ENCODE data around the gene SPAG16.
"Not testable (repeated sequence)": the region's sequence is repeated elsewhere in the genome, so short reads cannot be mapped to it uniquely, and the experiment has no call there.

Gene SPAG16

DNA sequence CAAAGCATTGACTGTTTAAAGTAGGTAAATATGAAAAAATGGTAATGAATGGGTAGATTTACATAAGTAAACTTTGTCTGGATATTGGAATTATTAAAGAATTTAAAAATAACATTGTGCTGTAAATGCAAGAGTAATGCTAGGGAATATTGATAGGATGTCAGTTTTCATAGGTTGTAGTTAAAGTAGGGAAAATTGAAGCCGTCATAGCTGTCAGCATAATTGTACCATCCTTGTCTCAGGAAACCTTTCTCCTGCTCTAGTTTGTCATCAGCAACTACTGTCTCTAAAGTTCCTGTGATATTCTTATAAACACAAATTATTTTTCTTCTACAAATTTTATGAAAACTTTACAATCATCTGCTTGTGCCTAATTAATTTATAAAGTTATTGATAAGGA lies 10.1 kb upstream of the SPAG16 start:
- DNase-seq, result no peak

DNA sequence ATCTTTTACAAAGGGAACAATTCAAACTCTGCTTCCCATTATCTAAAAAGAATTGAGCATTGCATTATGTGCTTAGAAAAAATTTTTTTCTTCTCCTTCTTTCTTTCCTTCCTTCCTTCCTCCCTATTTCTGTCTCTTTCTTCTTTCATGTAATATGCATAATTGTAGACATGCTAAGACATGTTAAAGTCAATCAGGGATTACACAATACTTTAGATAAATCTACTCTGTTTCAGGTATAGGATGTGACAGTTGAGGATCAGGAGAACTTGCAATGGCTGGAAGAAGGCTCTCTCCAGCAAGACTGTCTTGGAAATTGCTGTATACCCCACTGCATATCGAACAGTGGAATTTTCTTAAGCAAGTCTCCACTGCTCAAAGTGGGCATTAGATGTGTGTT lies 9.0 kb upstream of the SPAG16 start:
- no peak for DNase-seq

DNA sequence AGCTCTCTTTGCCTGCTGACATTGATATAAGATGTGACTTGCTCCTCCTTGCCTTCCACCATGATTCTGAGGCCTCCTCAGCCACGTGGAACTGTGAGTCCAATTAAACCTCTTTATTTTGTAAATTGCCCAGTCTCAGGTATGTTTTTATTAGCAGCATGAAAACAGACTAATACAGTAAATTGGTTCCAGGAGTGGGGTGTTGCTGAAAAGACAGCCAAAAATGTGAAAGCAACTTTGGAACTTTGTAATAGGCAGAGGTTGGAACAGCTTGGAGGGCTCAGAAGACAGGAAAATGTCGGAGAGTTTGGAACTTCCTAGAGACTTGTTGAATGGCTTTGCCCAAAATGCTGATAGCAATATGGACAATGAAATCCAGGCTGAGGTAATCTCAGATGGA lies 7.1 kb upstream of the SPAG16 start:
- DNase-seq, result not testable (repeated sequence)

DNA sequence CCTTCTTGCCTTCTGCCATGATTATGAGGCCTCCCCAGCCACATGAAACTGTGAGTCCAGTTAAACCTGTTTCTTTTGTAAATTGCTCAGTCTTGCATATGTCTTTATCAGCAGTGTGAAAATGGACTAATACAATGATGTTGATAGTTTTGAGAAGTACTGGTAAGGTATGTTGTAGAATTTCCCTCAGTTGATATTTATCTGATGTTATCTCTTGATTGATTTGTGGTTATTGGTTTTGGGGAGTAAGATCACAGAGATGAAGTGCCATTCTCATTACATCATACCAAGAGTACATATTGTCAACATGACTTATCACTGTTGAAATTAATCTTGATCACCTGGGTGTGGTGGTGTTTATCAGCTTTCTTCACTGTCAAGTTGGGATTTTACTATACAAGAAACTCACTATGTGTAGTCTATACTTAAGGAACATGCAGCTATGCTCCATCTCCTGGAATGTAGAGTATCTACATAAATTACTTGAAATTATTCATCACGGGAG lies 5.1 kb upstream of the SPAG16 start:
- no peak for DNase-seq

DNA sequence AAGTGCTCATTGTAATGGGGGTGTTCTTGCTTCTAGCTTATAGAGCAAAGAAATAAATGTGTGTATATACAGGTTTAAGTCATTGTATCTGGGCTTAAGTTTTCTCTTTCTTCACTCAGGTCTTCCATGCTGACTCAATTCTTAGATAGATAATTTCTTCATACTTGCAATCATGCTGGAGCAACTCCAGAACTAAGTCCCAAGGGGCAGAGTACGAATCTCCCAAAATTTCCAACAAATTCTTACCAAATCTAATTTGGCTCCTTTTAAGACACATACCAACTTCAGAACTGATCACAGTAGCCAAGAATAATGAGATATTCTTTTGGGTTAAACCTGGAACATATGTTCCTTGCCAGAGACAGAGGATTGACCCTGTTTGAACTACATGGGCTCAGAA lies 4.3 kb upstream of the SPAG16 start:
- DNase-seq, result no peak

DNA sequence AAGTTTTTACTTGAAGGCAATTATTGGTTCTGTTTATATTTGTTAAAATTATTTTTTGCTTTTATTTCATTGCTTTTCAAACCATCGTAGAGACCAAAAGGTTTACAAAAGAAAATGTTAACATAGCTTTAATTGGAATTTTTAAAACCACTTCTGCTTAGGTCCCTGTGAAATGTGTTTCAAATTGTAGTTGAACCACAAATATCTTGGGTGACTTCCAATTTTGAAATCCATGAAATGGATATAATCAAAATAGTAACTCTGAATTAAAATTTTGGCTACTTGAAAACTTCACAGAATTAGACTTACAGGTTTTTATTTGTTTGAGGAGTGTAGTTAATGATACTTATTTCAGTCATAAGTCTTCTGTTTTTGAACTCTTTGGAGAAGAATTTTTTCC lies 3.1 kb upstream of the SPAG16 start:
- no peak for DNase-seq

DNA sequence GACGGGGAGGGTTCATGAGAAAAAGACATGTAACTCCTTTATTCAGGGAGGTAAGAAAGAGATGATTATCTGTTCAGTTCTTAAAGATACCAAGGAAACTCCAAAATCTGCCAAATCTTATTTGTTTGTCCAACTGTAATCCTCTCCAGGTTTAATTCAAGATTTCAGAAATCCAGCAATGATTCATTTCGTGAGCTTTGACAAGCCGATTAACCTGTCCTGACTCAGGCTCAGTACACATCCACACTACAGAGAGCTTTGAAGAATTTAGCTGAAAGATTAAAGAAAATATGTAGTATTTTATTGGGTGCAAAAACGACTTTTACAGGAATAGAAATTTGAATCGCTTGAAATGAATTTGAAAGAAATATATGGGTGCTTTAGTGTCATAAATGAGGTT lies 1.1 kb downstream of the SPAG16 start:
- DNase-seq, result no peak

DNA sequence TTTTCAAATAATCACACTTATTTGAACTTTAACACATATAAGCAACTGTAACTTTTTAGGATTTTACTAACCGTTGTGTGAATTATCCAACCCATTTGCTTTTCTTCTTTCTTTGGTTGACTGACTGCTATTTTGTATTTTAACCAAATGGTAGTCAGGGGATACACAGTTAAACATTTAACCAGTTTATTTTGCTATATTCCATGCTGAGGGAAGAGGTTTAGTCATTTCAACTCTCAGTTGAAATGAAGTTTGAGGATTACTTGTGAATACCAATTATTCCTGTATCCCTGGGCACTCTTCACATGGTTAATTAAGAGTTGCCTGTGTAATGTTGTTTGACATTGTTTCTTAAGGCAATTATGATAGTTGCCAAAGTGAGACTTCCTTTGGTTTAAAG lies 1.9 kb downstream of the SPAG16 start:
- no peak for DNase-seq

DNA sequence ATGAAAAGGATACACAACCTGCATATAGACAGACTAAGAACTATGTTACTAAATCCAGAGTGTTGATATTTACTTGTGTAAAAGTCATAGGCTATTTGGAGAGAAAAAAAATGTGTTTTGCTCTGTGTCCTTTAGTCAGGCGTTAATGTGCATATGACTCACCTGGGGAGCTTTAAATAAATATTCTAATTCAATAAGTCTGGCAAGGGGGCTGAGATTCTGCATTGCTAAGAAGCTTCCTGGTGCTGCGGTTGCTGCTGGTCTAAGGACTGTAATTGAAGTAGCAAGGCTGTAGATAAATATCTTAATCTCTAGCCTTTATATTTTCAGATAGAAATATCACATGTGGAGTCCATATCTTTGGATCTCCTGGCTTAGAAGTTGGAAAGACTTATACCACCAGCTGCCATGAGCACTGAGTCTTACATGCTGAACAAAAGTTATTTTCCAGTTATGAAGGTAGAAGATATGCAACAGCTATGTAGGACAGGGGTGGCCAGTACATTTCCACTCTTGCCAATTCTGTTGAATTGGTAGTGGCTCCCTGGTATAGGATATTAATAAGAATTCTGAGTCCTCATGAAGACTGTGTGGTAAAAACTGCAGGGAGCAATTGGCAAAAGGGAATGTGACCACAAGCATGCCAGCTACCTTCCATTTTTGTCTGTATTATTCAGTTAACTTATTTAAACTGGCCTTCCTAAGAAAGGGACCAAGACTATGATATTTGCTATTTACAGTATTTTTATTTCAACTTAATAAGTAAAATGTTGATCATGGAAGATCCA lies 4.8 kb downstream of the SPAG16 start:
- no peak for DNase-seq

DNA sequence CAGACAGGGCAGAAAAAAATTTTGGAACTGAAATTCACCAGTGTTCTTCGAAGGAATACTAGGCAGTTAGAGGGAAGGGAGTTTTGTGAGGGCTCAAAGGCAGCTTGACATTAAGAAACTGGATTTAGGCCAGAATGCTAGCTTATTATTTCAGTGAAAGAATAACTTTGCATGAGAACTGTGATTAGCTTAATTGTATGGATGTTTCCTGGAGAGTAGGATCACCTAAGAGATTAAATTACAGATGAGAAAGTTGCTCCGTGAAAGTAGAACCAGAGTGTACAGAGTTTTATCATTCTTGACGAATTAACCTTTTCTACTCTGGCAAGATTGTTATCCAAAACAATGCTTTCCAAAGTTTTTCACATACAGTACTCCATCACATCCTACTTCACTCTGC lies 6.2 kb downstream of the SPAG16 start:
- no peak for DNase-seq

DNA sequence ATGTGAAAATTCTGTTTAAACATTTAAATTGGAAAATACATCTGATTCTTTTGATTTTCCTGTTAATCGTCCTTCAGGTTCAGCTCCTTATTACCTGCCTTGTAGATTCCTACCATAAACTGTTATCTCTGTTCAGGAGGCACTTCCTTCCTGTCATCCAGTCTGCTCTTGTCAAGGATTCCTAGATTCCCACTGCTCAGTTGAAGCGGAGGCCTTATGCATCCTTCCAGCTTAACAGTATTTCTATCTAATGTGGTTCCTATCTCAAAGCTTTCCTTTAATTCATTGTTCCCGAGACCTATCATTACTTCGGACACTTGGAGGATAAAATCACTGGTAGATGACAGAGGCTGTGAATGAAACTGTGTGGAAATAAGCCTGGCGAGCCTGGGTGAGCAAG lies 12.0 kb downstream of the SPAG16 start:
- no peak for DNase-seq

DNA sequence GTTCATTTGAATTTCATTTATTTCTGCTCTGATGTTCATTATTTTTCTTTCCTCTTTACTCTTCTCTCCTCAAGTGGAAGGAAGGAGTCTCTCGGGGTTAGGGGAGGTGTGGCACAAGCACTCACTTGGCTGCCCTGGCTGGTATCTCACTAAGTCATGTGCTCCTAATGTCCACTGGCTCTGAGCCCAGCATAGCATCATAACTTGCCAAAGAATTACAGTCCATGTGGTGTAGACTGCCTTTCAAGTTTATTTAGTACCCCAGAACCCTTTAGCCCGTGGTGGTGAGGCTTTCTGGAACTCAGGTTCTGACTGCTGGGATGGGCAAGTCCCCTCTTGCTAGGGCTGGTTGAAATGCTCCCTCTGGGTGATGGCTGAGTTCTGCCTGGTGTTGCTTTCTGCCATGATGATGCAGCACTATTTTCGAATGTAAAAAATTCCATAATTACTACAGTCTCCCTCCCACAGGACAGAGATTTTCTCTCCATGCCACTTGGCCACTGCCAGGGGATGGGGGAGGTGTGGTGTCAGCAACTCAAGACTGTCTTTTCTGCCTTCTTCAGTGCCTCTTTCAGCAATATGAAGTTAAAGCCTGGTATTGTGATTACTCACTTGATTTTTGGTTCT lies 22.2 kb downstream of the SPAG16 start:
- no peak for DNase-seq

DNA sequence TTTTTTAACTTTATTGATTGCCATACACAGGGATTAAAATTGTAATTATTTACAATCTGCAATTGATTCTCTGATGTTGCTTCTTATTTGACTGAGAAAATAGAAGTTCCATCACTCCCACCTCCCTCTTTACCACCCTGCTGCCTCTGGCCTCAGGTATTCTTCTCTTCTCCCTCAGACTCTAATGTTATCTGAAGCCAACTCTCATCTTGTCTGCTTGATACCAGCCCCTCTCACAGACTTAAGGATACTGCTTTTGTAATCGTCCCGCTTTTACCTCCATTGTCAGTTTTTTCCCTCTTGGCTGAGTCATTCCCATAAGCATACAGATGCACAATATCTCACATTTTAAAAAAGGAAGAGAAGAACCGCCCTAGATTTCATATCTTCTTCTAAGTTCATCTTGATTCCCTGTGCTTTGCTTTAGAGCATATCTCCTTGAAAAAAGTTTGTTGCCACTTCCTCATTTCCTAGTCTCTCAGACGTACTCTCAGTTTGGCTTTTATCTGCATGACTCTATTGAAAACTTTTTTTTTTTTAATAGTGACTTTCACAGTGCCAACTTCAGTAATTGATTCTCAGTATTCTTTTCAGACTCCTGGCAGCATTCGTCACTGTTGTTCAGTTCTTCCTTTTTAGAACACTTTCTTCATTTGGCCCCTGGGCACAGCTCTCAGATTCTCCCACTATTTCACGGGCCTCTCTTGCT lies 31.1 kb downstream of the SPAG16 start:
- DNase-seq, result no peak

DNA sequence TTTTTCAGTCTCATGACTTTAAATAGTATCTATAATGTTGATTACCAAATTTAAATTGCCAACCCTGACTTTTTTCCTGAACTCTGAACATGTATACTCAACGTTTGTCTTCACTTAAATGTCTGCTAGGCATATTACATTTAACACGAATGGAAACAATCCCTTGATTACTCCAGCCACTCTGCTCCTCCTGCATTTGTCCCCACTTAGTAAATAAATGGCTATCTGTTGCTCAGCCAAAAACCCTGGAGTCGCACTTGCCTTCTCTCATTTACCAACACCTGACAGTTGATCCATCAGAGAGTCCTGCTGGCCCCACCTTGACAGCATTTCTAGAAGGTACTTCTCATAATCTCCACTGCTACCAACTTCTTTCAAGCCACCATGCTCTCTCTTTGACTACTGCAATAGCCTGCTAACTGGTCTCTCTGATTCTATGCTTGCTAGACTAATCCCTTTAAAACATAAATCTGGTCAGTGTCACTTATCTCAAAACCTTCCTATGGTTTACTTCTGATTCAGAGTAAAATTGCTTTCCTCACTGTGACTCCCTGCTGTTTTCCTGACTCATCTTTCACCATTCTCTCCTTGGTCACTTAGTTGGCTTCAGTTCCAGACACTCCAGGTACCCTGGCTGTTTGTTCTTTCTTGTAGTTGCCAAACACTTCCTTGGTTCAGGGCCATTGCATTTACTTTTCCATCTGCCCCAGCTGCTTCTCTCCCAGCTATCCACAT lies 31.9 kb downstream of the SPAG16 start:
- no peak for DNase-seq

DNA sequence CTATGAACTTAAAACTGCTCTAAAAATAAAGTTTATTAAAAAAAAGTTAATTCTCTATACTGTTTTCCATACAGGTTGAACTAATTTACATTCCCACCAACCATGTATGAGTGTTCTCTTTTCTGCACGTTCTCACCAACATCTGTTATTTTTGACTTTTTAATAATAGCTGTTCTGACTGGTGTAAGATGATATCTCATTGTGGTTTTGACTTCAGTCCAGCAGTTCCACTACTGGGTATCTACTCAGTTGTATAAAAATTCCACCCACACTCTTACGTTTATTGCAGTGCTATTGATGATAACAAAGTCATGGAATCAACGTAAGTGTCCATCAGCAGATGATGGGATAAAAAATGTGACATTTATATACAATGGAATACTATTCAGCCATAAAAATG lies 33.7 kb downstream of the SPAG16 start:
- DNase-seq, result no peak

DNA sequence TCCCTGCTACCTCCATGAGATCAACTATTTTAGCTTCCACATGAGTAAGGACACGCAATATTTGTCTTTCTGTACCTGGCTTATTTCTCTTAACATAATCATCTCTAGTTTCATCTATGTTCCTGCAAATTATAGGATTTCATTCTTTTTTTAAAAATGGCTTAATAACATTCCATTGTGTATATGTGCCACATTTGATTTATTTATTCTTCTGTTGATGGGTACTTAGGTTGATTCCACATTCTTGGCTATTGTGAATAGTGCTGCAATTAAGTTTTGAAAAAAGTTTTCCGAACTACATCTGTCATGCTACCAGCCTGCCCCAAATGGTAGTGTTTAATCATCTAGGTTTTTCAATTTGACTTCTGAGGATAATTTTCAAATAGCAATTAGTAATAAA lies 36.3 kb downstream of the SPAG16 start:
- no peak for DNase-seq

DNA sequence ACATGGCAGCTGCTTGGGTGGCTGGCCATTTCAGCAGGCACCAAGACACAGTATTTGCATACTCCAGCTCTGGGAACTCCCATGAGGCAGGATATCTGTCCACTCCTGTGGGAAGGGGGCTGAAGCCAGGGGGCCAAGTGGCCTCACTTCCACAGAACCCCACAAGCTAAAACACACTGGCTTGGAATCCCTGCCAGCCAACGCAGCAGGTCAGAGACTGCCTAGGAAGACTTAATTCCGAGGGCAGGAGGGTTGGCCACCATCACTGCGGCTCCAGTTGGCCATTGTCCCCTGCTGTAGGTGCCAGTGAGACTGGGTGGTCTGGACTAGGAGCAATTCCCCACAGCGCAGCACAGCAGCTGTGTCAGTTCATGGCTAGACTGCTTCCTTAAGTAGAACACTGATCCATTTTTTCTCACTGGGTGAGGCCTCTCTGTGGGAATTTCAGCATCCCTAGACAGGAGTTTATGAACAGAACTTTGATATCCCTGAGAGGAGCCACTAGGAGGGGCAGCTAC lies 52.0 kb downstream of the SPAG16 start:
- no peak for DNase-seq

DNA sequence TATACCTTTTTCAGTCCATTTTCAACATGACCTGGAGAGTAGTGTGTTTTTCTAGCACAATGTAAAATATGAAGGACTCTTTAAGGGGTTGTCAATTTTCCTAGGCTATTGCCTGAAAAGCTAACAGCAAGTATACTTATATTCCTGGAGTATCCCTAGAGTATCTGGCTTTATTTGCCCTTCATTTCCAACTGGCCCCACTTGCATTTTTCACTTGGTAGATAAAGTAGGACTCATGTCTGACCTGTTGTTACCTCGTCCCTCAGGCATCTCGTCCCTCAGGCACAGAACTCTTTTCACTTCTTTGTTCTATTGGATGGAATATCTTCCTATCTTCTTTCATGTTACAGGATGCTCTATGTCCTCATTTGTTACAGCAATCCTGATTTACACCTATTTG lies 69.2 kb downstream of the SPAG16 start:
- DNase-seq, result no peak

DNA sequence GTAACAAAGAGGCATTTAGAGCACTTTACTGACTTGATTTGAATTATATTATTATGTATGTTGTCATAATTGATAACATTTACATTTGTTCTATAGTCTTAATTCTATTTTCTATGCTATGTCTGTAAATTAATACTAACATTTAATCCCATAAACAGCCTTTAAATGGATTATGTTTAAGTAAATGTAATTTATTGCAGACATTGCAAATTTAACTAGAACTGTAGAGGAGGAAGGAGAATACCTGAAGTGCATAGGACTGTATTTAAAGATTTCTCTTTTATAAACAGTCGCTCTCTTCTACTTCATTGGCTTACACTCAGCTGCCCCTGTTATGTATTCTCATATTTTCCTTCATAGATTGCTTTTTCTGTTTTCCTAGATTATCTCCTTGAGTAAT lies 92.4 kb downstream of the SPAG16 start:
- no peak for DNase-seq

DNA sequence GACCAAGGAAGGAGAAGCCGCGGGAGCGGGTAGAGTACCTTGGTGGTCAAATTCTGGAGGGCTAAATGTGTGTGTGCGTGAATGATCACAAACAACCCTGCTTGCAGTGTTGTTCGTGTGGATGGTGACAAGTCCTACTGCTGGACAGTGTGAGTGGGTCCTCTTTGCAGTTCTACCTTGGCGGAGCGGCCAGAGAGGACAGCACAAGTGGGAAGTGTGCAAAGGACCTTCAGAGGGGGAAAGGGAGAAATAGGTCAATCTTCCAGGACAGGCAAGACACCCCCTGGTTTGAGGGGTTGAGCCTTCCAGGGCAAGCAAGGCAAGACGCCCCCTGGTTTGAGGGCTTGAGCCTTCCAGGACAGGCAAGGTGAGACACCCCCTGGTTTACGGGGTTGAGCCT lies 122.8 kb downstream of the SPAG16 start:
- DNase-seq, result not testable (repeated sequence)

DNA sequence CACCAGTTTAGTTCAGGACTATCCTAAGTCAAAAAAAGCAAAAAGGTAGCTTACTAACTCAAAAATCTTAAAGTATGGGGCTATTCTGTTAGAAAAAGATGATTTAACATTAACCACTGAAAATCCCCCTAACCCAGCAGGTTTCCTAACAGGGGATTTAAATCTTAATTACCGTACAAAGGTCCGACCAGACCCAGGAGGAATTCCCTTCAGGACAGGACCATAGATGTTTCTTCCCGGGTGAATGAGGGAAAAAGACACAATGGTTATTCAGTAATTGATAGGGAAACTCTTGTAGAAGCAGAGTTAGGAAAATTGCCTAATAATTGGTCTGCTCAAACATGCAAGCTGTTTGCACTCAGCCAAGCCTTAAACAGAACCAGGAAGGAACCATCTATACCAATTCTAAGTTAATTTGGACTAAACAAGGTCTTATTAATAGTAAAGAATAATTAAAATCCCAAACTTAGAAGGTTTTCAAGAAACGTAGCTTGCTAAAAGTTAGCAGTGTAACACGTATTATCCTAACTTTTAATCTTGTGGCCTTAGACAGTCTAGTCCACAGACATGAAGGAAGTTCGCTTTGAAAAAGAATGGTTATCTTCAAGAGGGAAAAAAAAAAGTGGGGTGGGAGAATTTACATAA lies 124.3 kb downstream of the SPAG16 start:
- not testable (repeated sequence) for DNase-seq

DNA sequence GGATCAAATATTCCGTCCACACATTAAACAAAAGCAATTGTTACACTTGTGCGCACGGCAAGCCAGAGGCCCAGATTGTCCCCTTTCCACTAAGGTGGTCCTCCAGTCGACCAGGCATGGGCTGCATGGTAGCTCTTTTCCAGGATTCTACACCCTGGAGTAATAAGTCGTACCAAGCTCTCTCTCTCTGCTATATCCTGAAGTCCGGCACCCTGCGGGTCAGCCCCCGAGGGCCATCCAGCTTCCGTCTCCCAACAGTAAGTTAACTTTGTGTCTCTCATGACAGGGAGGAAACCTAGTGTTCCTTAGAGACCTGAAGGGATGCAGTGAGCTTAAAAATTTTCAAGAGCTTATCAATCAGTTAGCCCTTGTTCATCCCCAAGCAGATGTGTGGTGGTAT lies 126.4 kb downstream of the SPAG16 start:
- DNase-seq, result not testable (repeated sequence)

All from stimulated activated CD4-positive, alpha-beta T cell treated with anti-CD3 and anti-CD28 coated beads, Interleukin-1b, Interleukin-23, amount 100 ng/mL, for 48 hours (primary cell).